ENCODE measurements around the gene GLOD5. TPM values are rescaled to one million over a fixed set of nuclear protein-coding genes. Genes with fewer than 3 reads are reported as not detected.
A peak's percentile ranks its signal among the peaks of the same experiment; 100 is the strongest.

Gene GLOD5
- total and polyA plus RNA-seq, 2 experiments from 2014 or later = not detected

GRCh38 chrX:48728653-48729052 lies 32.9 kb upstream of the GLOD5 start:
- no peaks in the 10 kb centered on the region for H3K27me3 ChIP-seq
- H3K9me3 ChIP-seq (ENCODE audit: low read depth) = no peaks in the 10 kb centered on the region
- no peaks in the 10 kb centered on the region for H3K36me3 ChIP-seq
- no peak overlapping the region for H3K4me3 ChIP-seq
- no peak overlapping the region for H3K27ac ChIP-seq
- DNase-seq (ENCODE audit: low read depth in 1 of 2, low spot score in 1 of 2) = no peak
- TF ChIP-seq CTCF (IDR thresholded peaks at IDR 0.05; ENCODE audit: low read depth, low read length) = no peak
- H3K4me1 ChIP-seq (ENCODE audit: low read depth) = no peaks in the 10 kb centered on the region

- no peak for DNase-seq (ENCODE audit: low read depth in 1 of 2, low spot score in 1 of 2)
- no peak overlapping the region for H3K27ac ChIP-seq
Observed at GRCh38 chrX:48736303-48736702, 25.2 kb upstream of the GLOD5 start.

GRCh38 chrX:48736878-48737212 lies 24.7 kb upstream of the GLOD5 start:
- TF ChIP-seq CTCF (IDR thresholded peaks at IDR 0.05; ENCODE audit: low read depth, low read length) = no peak
- Histone ChIP-seq H3K27ac (no peak overlapping the region), H3K9me3 (ENCODE audit: low read depth) (no peaks in the 10 kb centered on the region), H3K27me3 (no peaks in the 10 kb centered on the region), H3K4me3 (peak overlapping the region; percentile 32), H3K36me3 (no peaks in the 10 kb centered on the region), H3K4me1 (ENCODE audit: low read depth) (no peaks in the 10 kb centered on the region)
- no peak for DNase-seq (ENCODE audit: low read depth in 1 of 2, low spot score in 1 of 2)

More at GRCh38 chrX:48736303-48736702, 25.2 kb upstream of the GLOD5 start:
- H3K4me3 ChIP-seq = peak overlapping the region; percentile 32
- no peak for TF ChIP-seq CTCF (IDR thresholded peaks at IDR 0.05; ENCODE audit: low read depth, low read length)
- no peaks in the 10 kb centered on the region for H3K36me3 ChIP-seq
- no peaks in the 10 kb centered on the region for H3K4me1 ChIP-seq (ENCODE audit: low read depth)
- no peaks in the 10 kb centered on the region for H3K9me3 ChIP-seq (ENCODE audit: low read depth)
- H3K27me3 ChIP-seq = no peaks in the 10 kb centered on the region

GRCh38 chrX:48737213-48737938 lies 24.2 kb upstream of the GLOD5 start:
- Histone ChIP-seq H3K27me3 (no peaks in the 10 kb centered on the region), H3K4me3 (peak overlapping the region; percentile 58), H3K36me3 (no peaks in the 10 kb centered on the region), H3K4me1 (ENCODE audit: low read depth) (no peaks in the 10 kb centered on the region), H3K9me3 (ENCODE audit: low read depth) (no peaks in the 10 kb centered on the region), H3K27ac (peak overlapping the region; percentile 87)
- DNase-seq (ENCODE audit: low read depth in 1 of 2, low spot score in 1 of 2) = peak; percentile 94 to 98
- no peak for TF ChIP-seq CTCF (IDR thresholded peaks at IDR 0.05; ENCODE audit: low read depth, low read length)

GRCh38 chrX:48737940-48738339 lies 23.6 kb upstream of the GLOD5 start:
- H3K9me3 ChIP-seq (ENCODE audit: low read depth) = no peaks in the 10 kb centered on the region
- DNase-seq (ENCODE audit: low read depth in 1 of 2, low spot score in 1 of 2) = no peak
- no peaks in the 10 kb centered on the region for H3K27me3 ChIP-seq
- H3K27ac ChIP-seq = peak overlapping the region; percentile 87
- H3K36me3 ChIP-seq = no peaks in the 10 kb centered on the region
- no peak for TF ChIP-seq CTCF (IDR thresholded peaks at IDR 0.05; ENCODE audit: low read depth, low read length)
- no peaks in the 10 kb centered on the region for H3K4me1 ChIP-seq (ENCODE audit: low read depth)
- peak overlapping the region; percentile 58 for H3K4me3 ChIP-seq
